Activated CD8-positive, alpha-beta memory T cell treated with anti-CD3 and anti-CD28 coated beads, Interleukin-2, amount 10 ng/mL, durations not matched to agents 7 days and 5 days (primary cell): Measurements from ENCODE around the gene GNPTAB. TPM values are rescaled to one million over a fixed set of nuclear protein-coding genes. Genes with fewer than 3 reads are reported as not detected.

Source experiments
- ATAC-seq: fragments of 150-1000 bp; cut with Tn5 transposase; one replicate; pipeline ENCODE4 v1.10.0; 2021; ENCODE audit warnings: moderate library complexity
- CTCF ChIA-PET: fragments of 350-600 bp; sonication (Branson Sonifier 250); formaldehyde crosslinking; loops from one replicate; lab custom pipeline; 2021; ENCODE audit warnings: antibody characterized with exemption; lab: Charles Lee
- DNase-seq: peaks from one replicate; pipeline ENCODE4 v3.0.0-alpha.2; 2020
- H3K27ac Mint-ChIP-seq: one replicate; pipeline ENCODE4 v1.8.0; 2021; ENCODE audit warnings: mild to moderate bottlenecking, mixed read lengths
- H3K27me3 Mint-ChIP-seq: one replicate; pipeline ENCODE4 v1.8.0; 2021; ENCODE audit warnings: mixed read lengths
- H3K36me3 Mint-ChIP-seq: one replicate; pipeline ENCODE4 v1.8.0; 2021; ENCODE audit warnings: mild to moderate bottlenecking, mixed read lengths
- H3K4me1 Mint-ChIP-seq: one replicate; pipeline ENCODE4 v1.8.0; 2021; ENCODE audit warnings: mixed read lengths
- H3K4me3 Mint-ChIP-seq: one replicate; pipeline ENCODE4 v1.8.0; 2021; ENCODE audit warnings: mild to moderate bottlenecking, moderate library complexity, mixed read lengths
- H3K9me3 Mint-ChIP-seq: one replicate; pipeline ENCODE4 v1.8.0; 2022; ENCODE audit warnings: low read depth, mixed read lengths
- total RNA-seq, 2 experiments: library from RNA; stranded (reverse); gene quantifications; one replicate each; pipeline ENCODE4 v1.2.3, GENCODE V29; 2021

GNPTAB gene
- total RNA-seq, 2 experiments from 2014 or later = 111 to 156 TPM

- H3K4me1 Mint-ChIP-seq = peaks cover 33% of the 10 kb centered on the region
- H3K27me3 Mint-ChIP-seq = no peaks in the 10 kb centered on the region
- CTCF ChIA-PET = interaction anchor here (1.0 to 1.4 kb wide), 2 partner anchors 8 to 13 kb away, joined by 4 to 5 read pairs; no protein-coding TSS in a partner anchor
- no peaks in the 10 kb centered on the region for H3K9me3 Mint-ChIP-seq
- DNase-seq (no peak), ATAC-seq (no peak)
- peaks cover 2% of the 10 kb centered on the region for H3K36me3 Mint-ChIP-seq
- H3K27ac Mint-ChIP-seq = no peak overlapping the region
- H3K4me3 Mint-ChIP-seq = no peak overlapping the region
Observed at GRCh38 chr12:101700299-101700820, 130.4 kb downstream of the GNPTAB start.

- Mint-ChIP-seq H3K9me3 (no peaks in the 10 kb centered on the region), H3K36me3 (peaks cover 2% of the 10 kb centered on the region), H3K27me3 (no peaks in the 10 kb centered on the region), H3K4me1 (peaks cover 34% of the 10 kb centered on the region), H3K4me3 (peak overlapping the region; percentile 83), H3K27ac (peak overlapping the region; percentile 84)
- CTCF ChIA-PET = interaction anchor here (0.5 to 1.4 kb wide), 6 partner anchors 15 to 139 kb away, joined by 3 to 5 read pairs (median 3); no protein-coding TSS in a partner anchor
- DNase-seq = no peak
- no peak for ATAC-seq
Observed at GRCh38 chr12:101698800-101699347, 131.9 kb downstream of the GNPTAB start.

GRCh38 chr12:101697930-101698799, 132.6 kb downstream of the GNPTAB start:
- Mint-ChIP-seq H3K27me3 (no peaks in the 10 kb centered on the region), H3K27ac (peak overlapping the region; percentile 84), H3K4me3 (peak overlapping the region; percentile 83), H3K9me3 (no peaks in the 10 kb centered on the region), H3K36me3 (peaks cover 2% of the 10 kb centered on the region), H3K4me1 (peaks cover 34% of the 10 kb centered on the region)
- ATAC-seq = peak; percentile 49
- peak; percentile 51 for DNase-seq
- CTCF ChIA-PET = interaction anchor here (0.5 to 1.1 kb wide), 5 partner anchors 40 to 140 kb away, joined by 3 to 5 read pairs (median 3); no protein-coding TSS in a partner anchor

- ATAC-seq (peak; percentile 77), DNase-seq (peak; percentile 71)
- Mint-ChIP-seq H3K4me1 (peaks cover 34% of the 10 kb centered on the region), H3K9me3 (no peaks in the 10 kb centered on the region), H3K4me3 (peak within 1 kb of the TSS; percentile 83), H3K27me3 (no peaks in the 10 kb centered on the region), H3K36me3 (peaks cover 2% of the 10 kb centered on the region), H3K27ac (peak within 1 kb of the TSS; percentile 84)
- CTCF ChIA-PET = no interaction called here
Observed at GRCh38 chr12:101697197-101697929, 133.4 kb downstream of the GNPTAB start, which contains the start of gene CHPT1. CHPT1 (plus strand) TSS chr12:101697640; CDS start chr12:101697862, 222 bp downstream.

- H3K4me3 Mint-ChIP-seq = peak overlapping the region; percentile 83
- ATAC-seq (no peak), DNase-seq (peak; percentile 44)
- no peaks in the 10 kb centered on the region for H3K27me3 Mint-ChIP-seq
- H3K4me1 Mint-ChIP-seq = peaks cover 34% of the 10 kb centered on the region
- peak overlapping the region; percentile 78 for H3K27ac Mint-ChIP-seq
- no peaks in the 10 kb centered on the region for H3K9me3 Mint-ChIP-seq
- CTCF ChIA-PET = interaction anchor here (1.0 kb wide), 1 partner anchor 12 kb away, joined by 3 read pairs; no protein-coding TSS in a partner anchor
- no peaks in the 10 kb centered on the region for H3K36me3 Mint-ChIP-seq
Observed at GRCh38 chr12:101696251-101697196, 134.2 kb downstream of the GNPTAB start.

GRCh38 chr12:101695706-101696105, 135.1 kb downstream of the GNPTAB start:
- Mint-ChIP-seq H3K27ac (no peak overlapping the region), H3K36me3 (no peaks in the 10 kb centered on the region), H3K4me3 (no peak overlapping the region), H3K9me3 (no peaks in the 10 kb centered on the region), H3K27me3 (no peaks in the 10 kb centered on the region), H3K4me1 (peaks cover 31% of the 10 kb centered on the region)
- no peak for ATAC-seq
- CTCF ChIA-PET = no interaction called here
- no peak for DNase-seq

Other genes starting within 250 kb of the GNPTAB start
- not detected for gene MYBPC1, start 236.0 kb downstream of the GNPTAB start, total RNA-seq
- gene CHPT1, start 133.3 kb downstream of the GNPTAB start, total RNA-seq = 10 to 100 TPM; 14.3 to 20.8 TPM
- 1 to 10 TPM in 1 of 2 experiments, under 1 TPM in 1; 0.93 to 2.0 TPM for gene SYCP3, start 91.5 kb downstream of the GNPTAB start, total RNA-seq
- 1 to 10 TPM; 5.4 to 7.3 TPM for gene DRAM1, start 46.6 kb upstream of the GNPTAB start, total RNA-seq
- gene WASHC3, start 231.0 kb upstream of the GNPTAB start, total RNA-seq = 10 to 100 TPM; 32.4 to 36.8 TPM